HG03457 (cell line): Measurements from ENCODE around the gene DDX6.
"Not testable (repeated sequence)": the region's sequence is repeated elsewhere in the genome, so short reads cannot be mapped to it uniquely, and the experiment has no call there.

ENCODE experiments used
- ATAC-seq: cut with Tn5 transposase; IDR thresholded peaks from one replicate; pipeline ENCODE4 v1.9.1; 2021; ENCODE audit warnings: moderate number of reproducible peaks; ENCODE audit not compliant: unreplicated experiment

Gene DDX6

DNA sequence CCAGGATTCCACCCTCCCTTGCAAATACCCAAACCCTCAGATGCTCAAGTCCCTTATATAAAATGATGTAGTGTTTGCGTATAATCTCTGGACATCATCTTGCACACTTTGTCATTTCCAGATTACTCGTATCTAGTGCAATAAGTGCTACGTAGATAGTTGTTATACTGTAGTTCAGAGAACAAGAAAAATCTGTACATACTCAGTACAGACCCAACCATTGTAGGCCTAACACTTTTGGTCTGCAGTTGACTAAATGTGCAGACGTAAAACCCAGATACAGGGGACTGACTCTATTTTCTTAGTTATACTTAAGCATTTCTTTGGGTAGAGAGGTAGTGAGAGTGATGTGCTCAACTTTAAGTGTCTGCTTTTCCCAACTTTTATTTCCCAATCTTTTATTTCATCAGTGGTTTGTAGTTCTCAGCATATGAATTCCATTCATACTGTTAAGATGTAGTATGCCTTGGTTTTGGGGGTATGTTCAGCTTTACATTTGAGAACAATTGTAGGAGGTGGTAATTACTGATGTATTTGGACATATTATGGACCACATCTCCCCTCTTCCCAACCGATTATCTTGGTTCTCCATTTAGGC, 43.9 kb downstream of the DDX6 start:
- ATAC-seq, result no peak

DNA sequence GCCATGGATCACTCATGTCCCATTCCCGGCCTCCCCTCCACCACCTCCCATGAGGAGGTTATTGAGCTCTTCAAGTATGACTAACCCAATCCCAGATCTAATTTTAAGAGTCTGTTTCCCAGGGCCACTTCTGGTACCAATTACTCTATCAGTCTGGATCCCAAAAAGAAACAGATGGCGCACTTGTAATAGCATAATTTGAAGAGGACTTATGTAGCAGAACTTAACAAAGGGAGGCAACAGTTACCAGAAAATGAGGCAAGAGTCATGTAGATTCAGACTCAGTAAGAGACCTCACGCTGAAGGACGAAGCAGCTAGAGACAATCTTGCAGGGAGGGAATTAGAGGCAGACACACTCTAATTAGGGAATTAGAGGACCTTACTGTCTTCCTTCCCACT, 46.9 kb downstream of the DDX6 start:
- ATAC-seq, result no peak

- no peak for ATAC-seq
These were observed 48.7 kb downstream of the DDX6 start for GRCh38 chr11:118742304-118742703.

- ATAC-seq, result no peak
These were observed 50.1 kb downstream of the DDX6 start for GRCh38 chr11:118740892-118741291.

DNA sequence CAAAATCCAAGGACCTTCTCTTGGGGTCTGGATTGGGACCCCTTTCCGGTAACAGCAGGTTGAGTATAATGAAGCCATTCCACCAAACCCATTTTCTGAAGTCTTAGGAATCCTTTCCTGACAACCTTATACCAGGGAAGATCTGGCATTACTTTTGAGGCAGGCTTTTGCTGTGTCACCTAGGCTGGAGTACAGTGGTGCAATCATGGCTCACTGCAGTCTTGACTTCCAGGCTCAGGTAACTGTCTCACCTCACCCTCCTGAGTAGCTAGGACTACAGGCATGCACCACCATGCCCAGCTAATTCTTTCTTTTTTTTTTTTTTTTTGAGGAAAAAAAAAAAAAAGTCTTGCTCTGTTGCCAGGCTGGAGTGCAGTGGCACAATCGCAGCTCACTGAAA, 55.8 kb downstream of the DDX6 start:
- no peak for ATAC-seq

- ATAC-seq, result no peak
These were observed 56.9 kb downstream of the DDX6 start for GRCh38 chr11:118734031-118734430.

GRCh38 chr11:118729753-118730152, 61.2 kb downstream of the DDX6 start:
- not testable (repeated sequence) for ATAC-seq

DNA sequence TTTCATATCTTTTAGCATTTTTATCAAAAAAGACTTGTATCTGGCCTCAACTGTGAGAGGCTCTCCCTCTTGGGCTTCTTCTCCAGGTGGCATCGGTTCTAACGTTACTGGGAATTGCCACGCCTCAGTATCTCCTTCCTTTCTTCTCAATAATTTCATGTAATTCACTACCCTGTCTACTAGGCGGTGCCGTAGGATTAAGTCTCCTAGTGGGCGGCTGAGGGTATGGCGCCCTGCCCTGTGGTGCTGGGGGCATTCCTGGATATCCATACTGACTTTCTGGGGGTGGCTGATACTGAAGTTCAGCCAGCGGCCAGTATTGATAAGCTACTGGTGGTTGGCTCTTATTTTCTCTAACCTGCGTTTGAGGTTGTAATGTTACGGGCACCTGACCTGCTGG, 62.9 kb downstream of the DDX6 start:
- not testable (repeated sequence) for ATAC-seq

- not testable (repeated sequence) for ATAC-seq
These were observed 63.3 kb downstream of the DDX6 start for GRCh38 chr11:118727721-118728066.

DNA sequence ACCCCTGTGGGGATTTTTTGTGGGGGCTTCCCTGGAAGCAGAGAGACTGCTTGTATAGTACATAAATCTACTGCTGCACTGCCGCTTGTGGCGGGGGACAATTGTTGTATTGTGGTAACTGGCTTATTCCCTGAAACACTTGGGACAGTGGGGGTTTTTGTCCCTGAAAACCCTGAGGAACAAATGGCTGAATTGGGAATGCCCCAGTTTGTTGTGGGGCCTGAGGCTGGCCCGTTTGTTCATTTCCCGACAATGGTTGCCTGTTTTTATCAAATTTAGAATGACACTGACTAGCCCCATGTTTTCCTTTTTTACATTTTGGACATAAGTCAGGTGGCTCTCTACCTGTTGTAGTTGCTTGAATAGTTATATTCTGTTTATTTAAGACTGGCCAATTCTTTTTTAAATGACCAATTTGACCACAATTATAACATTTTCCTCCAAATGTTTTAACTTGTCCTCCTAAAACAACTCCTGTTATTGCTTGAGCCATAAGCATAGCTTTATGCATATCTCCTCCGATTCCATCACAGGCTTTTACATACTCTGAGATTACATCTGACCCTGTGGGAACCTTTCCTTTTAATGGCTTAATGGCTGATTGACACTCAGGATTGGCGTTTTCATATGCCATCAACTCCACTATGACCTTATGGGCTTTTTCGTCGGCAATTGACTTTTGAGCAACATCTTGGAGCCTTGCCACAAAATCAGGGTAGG, 63.8 kb downstream of the DDX6 start:
- ATAC-seq, result not testable (repeated sequence)

GRCh38 chr11:118721478-118722015, 69.4 kb downstream of the DDX6 start:
- ATAC-seq, result not testable (repeated sequence)

- ATAC-seq, result not testable (repeated sequence)
These were observed 70.2 kb downstream of the DDX6 start for GRCh38 chr11:118720740-118721139.

DNA sequence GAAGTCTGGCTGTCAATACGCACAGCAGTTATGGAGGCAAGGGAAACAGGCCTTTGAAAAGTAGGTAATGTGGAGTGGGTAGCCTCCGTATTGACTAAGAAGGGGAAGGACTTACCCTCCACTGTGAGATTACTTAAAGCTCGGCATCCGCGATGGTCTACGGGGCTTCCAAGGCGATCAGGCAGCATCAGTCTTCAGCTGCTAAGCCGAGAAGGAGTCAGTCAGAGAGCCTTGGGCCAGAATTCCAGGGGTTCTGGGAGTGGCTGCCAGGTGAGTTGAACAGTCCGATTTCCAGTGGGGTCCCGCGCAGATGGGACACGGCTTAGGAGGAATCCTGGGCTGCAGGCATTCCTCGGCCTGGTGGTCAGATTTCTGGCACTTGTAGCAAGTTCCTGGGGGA, 70.9 kb downstream of the DDX6 start:
- ATAC-seq, result not testable (repeated sequence)

DNA sequence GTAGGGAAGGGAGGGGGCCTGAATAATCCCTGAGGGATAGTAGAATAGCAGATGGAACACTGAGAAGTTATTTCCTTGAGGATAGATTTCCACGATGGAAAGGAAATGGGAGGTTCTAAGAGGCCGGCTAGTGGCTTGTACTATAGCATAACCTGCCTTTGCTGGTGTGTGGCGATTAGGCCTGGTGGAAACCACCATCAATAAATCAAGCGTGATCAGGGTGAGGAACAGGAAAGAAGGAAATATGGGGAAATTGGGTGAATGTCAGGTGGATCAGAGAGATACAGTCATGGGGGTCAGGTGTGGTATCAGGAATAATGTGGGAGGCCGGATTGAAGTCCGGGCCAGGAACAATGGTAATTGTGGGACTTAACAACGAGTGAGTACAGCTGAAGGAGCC, 72.4 kb downstream of the DDX6 start:
- ATAC-seq, result not testable (repeated sequence)

GRCh38 chr11:118717733-118718132, 73.2 kb downstream of the DDX6 start:
- ATAC-seq, result not testable (repeated sequence)

GRCh38 chr11:118717221-118717620, 73.7 kb downstream of the DDX6 start:
- not testable (repeated sequence) for ATAC-seq

DNA sequence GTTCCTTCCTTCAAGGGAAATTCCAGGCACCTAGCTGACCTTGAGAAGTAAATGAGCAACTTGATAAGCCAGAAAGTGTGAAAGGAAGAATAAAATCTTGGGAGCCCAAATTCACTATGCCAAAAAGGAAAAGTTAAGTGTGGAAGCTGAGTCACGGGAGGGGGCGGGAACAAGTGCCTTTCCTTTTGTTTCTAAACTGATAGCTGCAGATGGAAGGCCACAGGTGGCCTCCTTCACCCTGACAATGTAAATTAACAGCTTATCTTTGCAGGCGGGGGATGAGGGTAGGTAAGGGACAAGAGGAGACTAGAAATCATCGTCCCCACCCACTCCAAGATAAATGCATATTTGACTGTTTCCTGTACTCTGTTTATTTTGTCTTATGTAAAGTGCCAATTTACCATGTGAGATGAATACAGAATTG, 75.1 kb downstream of the DDX6 start:
- ATAC-seq, result no peak

GRCh38 chr11:118715245-118715831, 75.6 kb downstream of the DDX6 start:
- ATAC-seq, result no peak

- ATAC-seq, result no peak
These were observed 76.1 kb downstream of the DDX6 start for GRCh38 chr11:118714816-118715215.

DNA sequence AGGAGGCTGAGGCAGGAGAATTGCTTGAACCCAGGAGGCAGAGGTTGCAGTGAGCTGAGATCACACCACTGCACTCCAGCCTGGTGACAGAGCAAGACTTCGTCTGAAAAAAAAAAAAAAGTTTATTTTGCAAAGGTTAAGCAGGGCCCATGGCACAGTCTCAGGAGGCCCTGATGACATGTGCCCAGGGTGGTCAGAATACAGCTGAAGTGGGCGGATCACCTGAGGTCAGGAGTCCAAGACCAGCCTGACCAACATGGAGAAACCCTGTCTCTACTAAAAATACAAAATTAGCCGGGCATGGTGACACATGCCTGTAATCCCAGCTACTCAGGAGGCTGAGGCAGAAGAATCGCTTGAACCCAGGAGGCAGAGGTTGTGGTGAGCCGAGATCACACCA, 76.5 kb downstream of the DDX6 start:
- ATAC-seq, result not testable (repeated sequence)

- ATAC-seq, result no peak
These were observed 82.7 kb downstream of the DDX6 start for GRCh38 chr11:118708296-118708695.

- no peak for ATAC-seq
These were observed 84.5 kb downstream of the DDX6 start for GRCh38 chr11:118706546-118706825.
